Activated CD4-positive, alpha-beta T cell treated with anti-CD3 and anti-CD28 coated beads for 36 hours (primary cell): ENCODE results near the gene ZNF608. TPM values are rescaled to one million over a fixed set of nuclear protein-coding genes. Genes with fewer than 3 reads are reported as not detected.

Experiments used
- ATAC-seq: fragments of 200-7000 bp; cut with Tn5 transposase; one replicate; pipeline ENCODE4 v1.10.0; 2021; ENCODE audit warnings: mild to moderate bottlenecking, moderate library complexity
- CTCF ChIA-PET: fragments of 350-600 bp; sonication (Branson Sonifier 250); formaldehyde crosslinking; loops from one replicate; lab custom pipeline; 2021; ENCODE audit warnings: antibody characterized with exemption; lab: Charles Lee
- POLR2A ChIA-PET: fragments of 350-600 bp; sonication (Branson Sonifier 250); formaldehyde crosslinking; loops from one replicate; lab custom pipeline; 2021; ENCODE audit warnings: antibody characterized with exemption, inconsistent platforms; lab: Charles Lee
- DNase-seq: peaks from one replicate; pipeline ENCODE4 v3.0.0-alpha.2; 2020
- H3K27ac Mint-ChIP-seq: one replicate; pipeline ENCODE4 v1.8.0; 2021; ENCODE audit warnings: mixed read lengths
- H3K27me3 Mint-ChIP-seq: one replicate; pipeline ENCODE4 v1.8.0; 2021; ENCODE audit warnings: mixed read lengths
- H3K36me3 Mint-ChIP-seq: one replicate; pipeline ENCODE4 v1.8.0; 2021; ENCODE audit warnings: low read depth, mixed read lengths
- H3K4me1 Mint-ChIP-seq: one replicate; pipeline ENCODE4 v1.8.0; 2021; ENCODE audit warnings: mixed read lengths
- H3K4me3 Mint-ChIP-seq: one replicate; pipeline ENCODE4 v1.8.0; 2021; ENCODE audit warnings: mild to moderate bottlenecking, moderate library complexity, mixed read lengths
- H3K9me3 Mint-ChIP-seq: one replicate; pipeline ENCODE4 v1.8.0; 2021; ENCODE audit warnings: low read depth, mixed read lengths
- intact Hi-C, 2 experiments: fragments of 100-400 bp; cut with DNase I in 1 of 2; cut with micrococcal nuclease in 1 of 2; formaldehyde crosslinking; loops; one replicate each; pipeline versions ENCODE4 v1.14.2 to v1.15.1; 2022 to 2024; cut with DNase I, micrococcal nuclease
- total RNA-seq, 2 experiments: library from RNA; stranded (reverse); gene quantifications; one replicate each; pipeline ENCODE4 v1.2.3, GENCODE V29; 2021

ZNF608 gene
- total RNA-seq, 2 experiments from 2014 or later, result not detected

DNA sequence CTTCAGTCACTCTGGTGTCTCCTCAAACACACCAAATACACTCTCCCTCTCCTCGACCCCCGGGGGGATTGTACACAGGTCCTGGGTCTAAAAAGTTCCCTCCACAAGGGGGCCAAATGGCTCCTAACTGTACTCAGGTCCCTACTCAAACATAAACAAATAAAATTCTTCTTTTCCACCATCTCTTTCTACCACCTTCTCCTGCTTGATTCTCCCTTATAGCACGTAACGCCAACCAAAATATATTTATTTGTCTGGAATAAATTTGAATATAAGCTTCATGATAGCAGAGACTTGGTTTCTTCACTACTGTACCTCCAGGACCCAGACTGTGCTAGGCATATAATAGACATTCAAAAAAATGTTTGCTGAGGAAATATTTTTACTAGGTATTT, 21.4 kb downstream of the ZNF608 start:
- H3K36me3 Mint-ChIP-seq, result no peaks in the 10 kb centered on the region
- intact Hi-C loops, result no loop called here
- ATAC-seq (no peak), DNase-seq (no peak)
- no peaks in the 10 kb centered on the region for H3K4me1 Mint-ChIP-seq
- ChIA-PET POLR2A (no interaction called here), CTCF (interaction anchor here (0.7 kb wide), 1 partner anchor 1775 kb away, joined by 3 read pairs; no protein-coding TSS in a partner anchor)
- H3K9me3 Mint-ChIP-seq, result no peaks in the 10 kb centered on the region
- no peak overlapping the region for H3K27ac Mint-ChIP-seq
- no peak overlapping the region for H3K4me3 Mint-ChIP-seq
- H3K27me3 Mint-ChIP-seq, result peaks cover 6% of the 10 kb centered on the region

GRCh38 chr5:124724357-124725039, 21.9 kb downstream of the ZNF608 start:
- intact Hi-C loops, result no loop called here
- CTCF ChIA-PET, result no interaction called here

GRCh38 chr5:124721229-124721735, 25.2 kb downstream of the ZNF608 start:
- peaks cover 4% of the 10 kb centered on the region for H3K27me3 Mint-ChIP-seq
- ATAC-seq, result no peak
- no peaks in the 10 kb centered on the region for H3K36me3 Mint-ChIP-seq
- no peaks in the 10 kb centered on the region for H3K4me1 Mint-ChIP-seq
- CTCF ChIA-PET, result no interaction called here
- intact Hi-C loops, result no loop called here
- H3K4me3 Mint-ChIP-seq, result no peak overlapping the region
- H3K27ac Mint-ChIP-seq, result no peak overlapping the region
- DNase-seq, result no peak
- POLR2A ChIA-PET, result no interaction called here
- no peaks in the 10 kb centered on the region for H3K9me3 Mint-ChIP-seq

More at GRCh38 chr5:124724357-124725039, 21.9 kb downstream of the ZNF608 start:
- Mint-ChIP-seq H3K27me3 (peaks cover 6% of the 10 kb centered on the region), H3K4me3 (no peak overlapping the region), H3K9me3 (no peaks in the 10 kb centered on the region), H3K36me3 (no peaks in the 10 kb centered on the region), H3K27ac (no peak overlapping the region), H3K4me1 (no peaks in the 10 kb centered on the region)
- DNase-seq (no peak), ATAC-seq (no peak)
- POLR2A ChIA-PET, result no interaction called here

DNA sequence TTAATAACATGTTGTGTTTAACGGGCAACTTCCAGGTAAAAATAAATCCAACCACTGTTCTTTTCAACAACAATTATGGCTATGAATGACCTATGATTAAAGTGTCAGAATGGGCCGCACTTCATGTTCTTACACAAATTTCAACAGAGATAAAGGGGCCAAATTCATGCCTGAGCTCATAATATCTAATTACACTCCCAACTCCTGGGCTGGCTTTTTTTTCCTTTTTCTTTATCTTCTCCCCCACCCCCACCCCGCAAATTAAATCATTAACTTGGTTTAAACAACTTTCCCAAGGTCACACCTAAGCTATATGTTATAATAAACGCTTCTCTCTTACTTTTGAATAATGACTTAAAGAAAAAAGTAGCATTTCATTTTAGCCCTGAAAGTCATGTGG, 25.8 kb downstream of the ZNF608 start:
- intact Hi-C loops, result no loop called here
- Mint-ChIP-seq H3K4me3 (no peak overlapping the region), H3K4me1 (no peaks in the 10 kb centered on the region), H3K36me3 (no peaks in the 10 kb centered on the region), H3K27me3 (peaks cover 3% of the 10 kb centered on the region), H3K9me3 (no peaks in the 10 kb centered on the region), H3K27ac (no peak overlapping the region)
- ATAC-seq, result no peak
- DNase-seq, result no peak
- ChIA-PET POLR2A (no interaction called here), CTCF (interaction anchor here (0.9 kb wide), 1 partner anchor 16 kb away, joined by 3 read pairs; no protein-coding TSS in a partner anchor)

DNA sequence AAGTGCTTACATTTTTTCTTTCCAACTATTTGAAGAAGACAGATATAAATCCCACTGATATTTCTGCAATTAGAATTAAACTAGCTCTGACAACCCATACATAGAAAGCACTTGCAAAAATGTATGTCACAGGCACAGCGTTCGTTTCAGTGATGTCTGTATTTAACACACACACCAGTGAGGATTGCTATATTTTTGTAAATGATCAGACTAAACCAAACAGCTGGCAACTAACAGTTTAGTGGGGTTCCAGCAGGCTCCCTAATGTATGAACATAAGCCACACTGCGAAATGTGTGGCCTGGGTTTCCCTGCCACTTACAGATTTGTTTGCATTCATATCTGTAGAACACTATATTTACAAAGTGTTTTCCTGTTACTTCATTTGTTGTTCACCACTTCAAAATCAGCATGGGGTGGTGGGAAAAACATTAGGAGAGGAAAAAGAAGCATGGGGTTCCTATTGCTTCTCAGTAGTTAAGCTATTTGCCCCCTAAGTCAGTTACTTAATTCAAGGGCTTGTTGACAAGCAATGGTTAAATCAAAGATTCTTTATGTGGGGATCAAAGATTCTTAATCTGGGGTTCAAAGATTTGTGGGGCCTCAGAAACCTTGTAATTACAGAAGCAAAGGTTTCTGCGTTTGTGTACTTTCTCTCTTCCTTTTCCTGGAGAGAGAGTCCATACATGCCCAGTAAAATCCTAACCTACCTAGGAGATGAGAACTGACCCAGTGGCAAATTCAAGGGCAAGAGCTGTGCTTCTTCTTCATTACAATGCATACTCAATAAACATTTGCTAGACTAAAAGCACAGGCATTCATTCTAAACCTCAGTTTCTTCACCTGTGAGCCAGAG, 27.1 kb downstream of the ZNF608 start:
- ChIA-PET POLR2A (no interaction called here), CTCF (interaction anchor here (0.9 kb wide), 1 partner anchor 17 kb away, joined by 3 read pairs; no protein-coding TSS in a partner anchor)
- no peak overlapping the region for H3K27ac Mint-ChIP-seq
- intact Hi-C loops, result no loop called here
- H3K27me3 Mint-ChIP-seq, result no peaks in the 10 kb centered on the region
- H3K9me3 Mint-ChIP-seq, result no peaks in the 10 kb centered on the region
- no peaks in the 10 kb centered on the region for H3K4me1 Mint-ChIP-seq
- no peak for ATAC-seq
- DNase-seq, result no peak
- H3K36me3 Mint-ChIP-seq, result no peaks in the 10 kb centered on the region
- H3K4me3 Mint-ChIP-seq, result no peak overlapping the region

- H3K36me3 Mint-ChIP-seq, result no peaks in the 10 kb centered on the region
- no peak for ATAC-seq
- no peak overlapping the region for H3K4me3 Mint-ChIP-seq
- ChIA-PET CTCF (no interaction called here), POLR2A (no interaction called here)
- no peaks in the 10 kb centered on the region for H3K9me3 Mint-ChIP-seq
- H3K27me3 Mint-ChIP-seq, result no peaks in the 10 kb centered on the region
- H3K4me1 Mint-ChIP-seq, result no peaks in the 10 kb centered on the region
- intact Hi-C loops, result no loop called here
- DNase-seq, result no peak
- no peak overlapping the region for H3K27ac Mint-ChIP-seq
These were observed 28.1 kb downstream of the ZNF608 start for GRCh38 chr5:124718380-124718789.

DNA sequence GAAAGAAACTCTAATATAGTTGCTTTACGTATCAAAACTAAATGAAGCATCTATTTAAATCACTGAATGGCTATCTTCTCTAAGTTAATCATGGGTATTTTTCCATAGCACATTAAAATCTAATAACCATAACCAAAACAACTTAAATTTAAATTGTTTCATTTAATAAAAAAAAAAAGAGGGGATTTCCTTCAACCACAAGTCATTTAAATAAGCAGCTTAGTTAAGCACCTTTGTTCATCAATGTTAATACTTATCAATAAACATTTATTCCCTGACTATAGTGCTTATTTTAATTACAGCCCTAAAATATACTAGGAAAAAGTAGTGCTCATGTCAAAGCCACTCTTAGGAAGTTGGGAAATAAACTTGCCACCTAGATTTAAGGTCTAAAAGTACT, 30.3 kb downstream of the ZNF608 start:
- DNase-seq, result no peak
- POLR2A ChIA-PET, result interaction anchor here (0.7 kb wide), 1 partner anchor 544 kb away, joined by 3 read pairs; no protein-coding TSS in a partner anchor

GRCh38 chr5:124714910-124715309, 31.5 kb downstream of the ZNF608 start:
- no peaks in the 10 kb centered on the region for H3K9me3 Mint-ChIP-seq
- no peaks in the 10 kb centered on the region for H3K27me3 Mint-ChIP-seq
- no peak for DNase-seq
- ATAC-seq, result no peak
- H3K4me3 Mint-ChIP-seq, result no peak overlapping the region
- no peaks in the 10 kb centered on the region for H3K36me3 Mint-ChIP-seq
- intact Hi-C loops, result no loop called here
- POLR2A ChIA-PET, result no interaction called here
- H3K27ac Mint-ChIP-seq, result no peak overlapping the region
- CTCF ChIA-PET, result no interaction called here
- H3K4me1 Mint-ChIP-seq, result no peaks in the 10 kb centered on the region

More for the DNA sequence above, 30.3 kb downstream of the ZNF608 start:
- no peak overlapping the region for H3K27ac Mint-ChIP-seq
- no peaks in the 10 kb centered on the region for H3K4me1 Mint-ChIP-seq
- intact Hi-C loops, result no loop called here
- H3K36me3 Mint-ChIP-seq, result no peaks in the 10 kb centered on the region
- H3K27me3 Mint-ChIP-seq, result no peaks in the 10 kb centered on the region
- H3K9me3 Mint-ChIP-seq, result no peaks in the 10 kb centered on the region
- CTCF ChIA-PET, result interaction anchor here (0.6 kb wide), 1 partner anchor 10 kb away, joined by 3 read pairs; no protein-coding TSS in a partner anchor
- no peak overlapping the region for H3K4me3 Mint-ChIP-seq
- no peak for ATAC-seq

GRCh38 chr5:124713595-124713994, 32.8 kb downstream of the ZNF608 start:
- Mint-ChIP-seq H3K36me3 (no peaks in the 10 kb centered on the region), H3K27me3 (no peaks in the 10 kb centered on the region), H3K9me3 (no peaks in the 10 kb centered on the region), H3K4me3 (no peak overlapping the region), H3K27ac (no peak overlapping the region), H3K4me1 (no peaks in the 10 kb centered on the region)
- intact Hi-C loops, result no loop called here
- CTCF ChIA-PET, result no interaction called here
- POLR2A ChIA-PET, result no interaction called here
- DNase-seq (no peak), ATAC-seq (no peak)

DNA sequence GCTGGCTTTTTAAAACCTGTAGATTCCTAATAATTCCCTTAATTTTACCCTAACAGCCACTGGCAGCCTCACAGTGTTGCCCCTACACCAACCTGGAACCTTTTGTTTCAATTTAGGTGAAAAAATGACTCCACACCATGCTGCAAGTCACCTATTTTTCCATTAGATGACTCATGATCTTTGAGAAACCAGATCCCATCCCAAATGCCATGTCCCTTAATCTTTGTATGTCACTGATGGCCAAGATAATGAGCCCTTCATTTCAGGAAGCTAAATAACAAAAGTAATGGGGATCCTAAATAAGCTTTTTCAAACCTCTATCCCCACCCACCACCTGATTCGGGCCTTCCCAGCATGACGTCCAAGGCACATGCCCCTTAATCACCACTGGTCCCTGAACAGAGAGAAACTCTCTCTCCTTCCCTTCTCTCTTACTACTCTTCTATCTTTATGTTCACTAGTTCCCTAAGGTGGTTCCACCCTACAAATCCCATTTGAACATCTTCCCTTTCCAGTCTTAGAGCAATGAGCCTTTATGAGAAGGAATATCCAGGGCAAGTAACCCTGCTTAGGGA, 33.6 kb downstream of the ZNF608 start:
- no peaks in the 10 kb centered on the region for H3K36me3 Mint-ChIP-seq
- no peaks in the 10 kb centered on the region for H3K4me1 Mint-ChIP-seq
- DNase-seq, result no peak
- H3K27ac Mint-ChIP-seq, result no peak overlapping the region
- no peak overlapping the region for H3K4me3 Mint-ChIP-seq
- peaks cover under 1% of the 10 kb centered on the region for H3K27me3 Mint-ChIP-seq
- POLR2A ChIA-PET, result no interaction called here
- no peak for ATAC-seq
- no peaks in the 10 kb centered on the region for H3K9me3 Mint-ChIP-seq
- CTCF ChIA-PET, result no interaction called here
- intact Hi-C loops, result no loop called here

DNA sequence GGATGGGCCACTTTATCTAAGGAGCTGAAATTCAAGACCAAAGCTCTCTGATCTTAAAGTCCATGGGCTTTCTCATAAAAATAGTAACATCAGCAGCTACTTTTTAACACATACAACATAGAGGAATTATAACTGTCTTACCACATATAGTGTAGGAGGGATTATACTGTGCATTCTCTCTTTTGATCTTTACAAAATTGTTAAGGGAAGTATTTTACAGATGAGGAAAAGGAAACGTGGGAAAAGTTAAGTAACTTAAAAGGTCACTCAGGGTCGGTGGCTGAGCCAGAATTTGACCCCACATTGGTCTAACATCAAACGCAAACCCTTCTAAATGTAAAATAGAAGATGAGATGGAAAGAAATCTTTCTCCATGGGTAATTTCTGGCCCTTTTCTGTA, 38.4 kb downstream of the ZNF608 start:
- H3K27me3 Mint-ChIP-seq, result peaks cover 4% of the 10 kb centered on the region
- POLR2A ChIA-PET, result no interaction called here
- H3K4me1 Mint-ChIP-seq, result no peaks in the 10 kb centered on the region
- H3K4me3 Mint-ChIP-seq, result no peak overlapping the region
- CTCF ChIA-PET, result interaction anchor here (0.6 kb wide), 1 partner anchor 11 kb away, joined by 4 read pairs; no protein-coding TSS in a partner anchor
- no peaks in the 10 kb centered on the region for H3K9me3 Mint-ChIP-seq
- no peaks in the 10 kb centered on the region for H3K36me3 Mint-ChIP-seq
- no peak overlapping the region for H3K27ac Mint-ChIP-seq
- DNase-seq (no peak), ATAC-seq (no peak)
- intact Hi-C loops, result no loop called here
